Measurements from ENCODE around the gene PTER.

DNA sequence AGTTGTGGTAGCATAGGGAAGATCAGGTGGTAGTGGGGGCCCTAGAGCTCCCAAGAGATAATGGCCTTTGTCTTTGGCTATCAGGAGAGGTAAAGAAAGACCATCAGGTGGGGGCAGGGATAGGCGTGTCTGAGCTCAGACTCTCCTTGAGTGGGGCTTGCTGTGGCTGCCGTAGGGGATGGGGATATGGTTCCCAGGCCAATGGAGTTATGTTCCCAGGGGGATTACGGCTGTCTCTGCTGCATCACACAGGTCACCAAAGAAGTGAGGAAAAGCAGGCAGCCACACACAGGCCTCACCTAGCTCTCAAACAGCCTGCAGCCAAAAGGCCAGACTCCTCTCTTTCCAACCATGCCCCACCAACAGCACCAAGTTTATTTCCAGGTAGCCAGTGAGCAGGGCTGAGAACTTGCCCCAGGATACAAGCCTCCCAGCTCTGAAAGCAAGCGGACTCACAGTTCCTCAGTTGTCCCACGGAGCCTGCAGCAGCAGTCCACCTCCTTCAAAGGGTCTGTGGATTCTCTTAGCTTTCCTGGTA, 122.5 kb downstream of the PTER start:
- no peak for TF ChIP-seq EP300 (IDR thresholded peaks at IDR 0.05)
- TF ChIP-seq, protein P1, sequence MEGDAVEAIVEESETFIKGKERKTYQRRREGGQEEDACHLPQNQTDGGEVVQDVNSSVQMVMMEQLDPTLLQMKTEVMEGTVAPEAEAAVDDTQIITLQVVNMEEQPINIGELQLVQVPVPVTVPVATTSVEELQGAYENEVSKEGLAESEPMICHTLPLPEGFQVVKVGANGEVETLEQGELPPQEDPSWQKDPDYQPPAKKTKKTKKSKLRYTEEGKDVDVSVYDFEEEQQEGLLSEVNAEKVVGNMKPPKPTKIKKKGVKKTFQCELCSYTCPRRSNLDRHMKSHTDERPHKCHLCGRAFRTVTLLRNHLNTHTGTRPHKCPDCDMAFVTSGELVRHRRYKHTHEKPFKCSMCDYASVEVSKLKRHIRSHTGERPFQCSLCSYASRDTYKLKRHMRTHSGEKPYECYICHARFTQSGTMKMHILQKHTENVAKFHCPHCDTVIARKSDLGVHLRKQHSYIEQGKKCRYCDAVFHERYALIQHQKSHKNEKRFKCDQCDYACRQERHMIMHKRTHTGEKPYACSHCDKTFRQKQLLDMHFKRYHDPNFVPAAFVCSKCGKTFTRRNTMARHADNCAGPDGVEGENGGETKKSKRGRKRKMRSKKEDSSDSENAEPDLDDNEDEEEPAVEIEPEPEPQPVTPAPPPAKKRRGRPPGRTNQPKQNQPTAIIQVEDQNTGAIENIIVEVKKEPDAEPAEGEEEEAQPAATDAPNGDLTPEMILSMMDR (IDR thresholded peaks at IDR 0.05), result no peak
